T-helper 2 cell treated with Interferon-gamma antibody and Interleukin-4, amounts not matched to agents 100 ng/mL and 5 ng/mL, for 36 hours (primary cell): ENCODE results near the gene ADAM12. TPM values are rescaled to one million over a fixed set of nuclear protein-coding genes. Genes with fewer than 3 reads are reported as not detected.

Source experiments
- intact Hi-C: fragments of 100-400 bp; cut with micrococcal nuclease; formaldehyde crosslinking; loops from one replicate; pipeline ENCODE4 v1.15.1; 2023
- total RNA-seq: library from RNA; stranded (reverse); gene quantifications from 2 replicates; pipeline ENCODE4 v1.2.3, GENCODE V29; 2022

The ADAM12 gene, protein sequence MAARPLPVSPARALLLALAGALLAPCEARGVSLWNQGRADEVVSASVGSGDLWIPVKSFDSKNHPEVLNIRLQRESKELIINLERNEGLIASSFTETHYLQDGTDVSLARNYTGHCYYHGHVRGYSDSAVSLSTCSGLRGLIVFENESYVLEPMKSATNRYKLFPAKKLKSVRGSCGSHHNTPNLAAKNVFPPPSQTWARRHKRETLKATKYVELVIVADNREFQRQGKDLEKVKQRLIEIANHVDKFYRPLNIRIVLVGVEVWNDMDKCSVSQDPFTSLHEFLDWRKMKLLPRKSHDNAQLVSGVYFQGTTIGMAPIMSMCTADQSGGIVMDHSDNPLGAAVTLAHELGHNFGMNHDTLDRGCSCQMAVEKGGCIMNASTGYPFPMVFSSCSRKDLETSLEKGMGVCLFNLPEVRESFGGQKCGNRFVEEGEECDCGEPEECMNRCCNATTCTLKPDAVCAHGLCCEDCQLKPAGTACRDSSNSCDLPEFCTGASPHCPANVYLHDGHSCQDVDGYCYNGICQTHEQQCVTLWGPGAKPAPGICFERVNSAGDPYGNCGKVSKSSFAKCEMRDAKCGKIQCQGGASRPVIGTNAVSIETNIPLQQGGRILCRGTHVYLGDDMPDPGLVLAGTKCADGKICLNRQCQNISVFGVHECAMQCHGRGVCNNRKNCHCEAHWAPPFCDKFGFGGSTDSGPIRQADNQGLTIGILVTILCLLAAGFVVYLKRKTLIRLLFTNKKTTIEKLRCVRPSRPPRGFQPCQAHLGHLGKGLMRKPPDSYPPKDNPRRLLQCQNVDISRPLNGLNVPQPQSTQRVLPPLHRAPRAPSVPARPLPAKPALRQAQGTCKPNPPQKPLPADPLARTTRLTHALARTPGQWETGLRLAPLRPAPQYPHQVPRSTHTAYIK
- total RNA-seq: 0.14 TPM in 1 of 2 replicates, not detected in the other

DNA sequence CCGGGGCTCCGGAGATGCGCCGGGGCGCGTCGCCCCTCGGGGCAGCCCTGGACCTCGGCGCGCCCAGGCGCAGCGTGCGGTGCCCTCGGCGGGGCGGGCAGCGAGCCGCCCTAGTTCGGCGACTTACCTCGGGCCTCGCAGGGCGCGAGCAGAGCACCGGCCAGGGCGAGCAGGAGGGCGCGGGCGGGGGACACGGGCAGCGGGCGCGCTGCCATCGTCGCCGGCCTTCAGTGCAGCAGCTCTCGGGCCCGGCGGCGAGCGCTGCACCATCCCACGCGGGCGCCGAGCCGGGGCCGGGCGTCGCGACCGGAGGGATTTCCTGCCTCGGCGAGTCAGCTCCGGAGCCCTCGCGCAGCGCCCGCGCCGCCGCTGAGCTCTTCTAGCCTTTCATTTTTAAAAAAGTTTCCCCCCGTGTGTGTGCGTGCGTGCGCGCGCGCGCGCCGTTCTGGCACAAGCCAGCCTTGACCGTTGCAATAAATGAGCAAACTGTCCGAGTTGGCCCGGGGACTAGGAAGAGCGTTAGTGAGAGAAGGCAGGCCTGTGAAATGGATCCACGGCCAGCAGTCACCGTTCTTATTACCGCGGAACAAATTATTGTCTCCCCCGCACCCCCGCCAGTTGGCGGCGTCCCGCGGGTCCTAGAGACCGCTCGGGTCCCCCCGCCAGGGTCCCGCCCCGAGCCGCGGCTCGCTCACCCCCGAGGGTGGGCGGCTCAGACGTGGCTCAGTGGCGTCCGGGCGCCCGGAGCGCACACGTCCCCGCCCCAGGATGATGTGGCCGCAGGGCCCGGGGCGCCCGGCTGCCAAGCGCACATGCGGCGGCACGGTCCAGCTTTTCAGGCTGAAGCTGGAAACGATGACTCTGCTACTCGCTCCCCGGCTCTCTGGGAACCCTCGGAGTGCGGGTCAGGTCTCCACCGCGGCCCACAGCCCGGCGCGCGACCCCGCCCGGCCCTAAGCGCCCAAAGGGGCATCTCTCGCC lies at the start of gene ADAM12:
Gene ADAM12, minus strand, starts transcription at position 547 of the 981 bp plus-strand sequence. Its CDS starts 332 bp downstream, at position 215.
- intact Hi-C loops: loop anchor here (10.0 kb wide), 1 partner anchor 403 kb away; no protein-coding TSS in a partner anchor

- intact Hi-C loops: no loop called here
Observed at GRCh38 chr10:126437635-126438406, 49.5 kb upstream of the ADAM12 start.

GRCh38 chr10:126434235-126434634 lies 46.0 kb upstream of the ADAM12 start:
- intact Hi-C loops: no loop called here

GRCh38 chr10:126433351-126433750 lies 45.1 kb upstream of the ADAM12 start:
- intact Hi-C loops: no loop called here

DNA sequence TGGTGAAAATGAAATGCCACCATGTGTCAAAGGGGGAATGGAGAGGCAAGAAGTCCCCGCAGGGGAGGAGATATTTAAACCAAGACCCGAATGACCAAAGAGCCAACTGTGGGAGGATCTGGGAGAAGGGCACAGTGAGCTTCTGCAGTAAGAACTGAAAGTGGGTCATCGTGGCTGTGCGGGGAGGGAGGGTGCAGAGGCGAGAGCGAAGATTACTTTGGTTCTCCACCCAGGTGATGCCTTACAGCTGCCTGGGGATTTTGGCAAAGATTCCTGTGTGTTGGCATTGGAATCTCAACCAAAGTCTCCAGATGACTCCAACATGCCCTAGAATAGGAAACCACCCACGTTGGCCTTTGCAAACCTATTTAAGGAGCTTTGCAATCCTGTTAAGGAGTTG lies 44.2 kb upstream of the ADAM12 start:
- intact Hi-C loops: no loop called here

- intact Hi-C loops: no loop called here
Observed at GRCh38 chr10:126431816-126432215, 43.5 kb upstream of the ADAM12 start.

GRCh38 chr10:126430512-126430911 lies 42.2 kb upstream of the ADAM12 start:
- intact Hi-C loops: no loop called here

- intact Hi-C loops: no loop called here
Observed at GRCh38 chr10:126429275-126429674, 41.0 kb upstream of the ADAM12 start.

DNA sequence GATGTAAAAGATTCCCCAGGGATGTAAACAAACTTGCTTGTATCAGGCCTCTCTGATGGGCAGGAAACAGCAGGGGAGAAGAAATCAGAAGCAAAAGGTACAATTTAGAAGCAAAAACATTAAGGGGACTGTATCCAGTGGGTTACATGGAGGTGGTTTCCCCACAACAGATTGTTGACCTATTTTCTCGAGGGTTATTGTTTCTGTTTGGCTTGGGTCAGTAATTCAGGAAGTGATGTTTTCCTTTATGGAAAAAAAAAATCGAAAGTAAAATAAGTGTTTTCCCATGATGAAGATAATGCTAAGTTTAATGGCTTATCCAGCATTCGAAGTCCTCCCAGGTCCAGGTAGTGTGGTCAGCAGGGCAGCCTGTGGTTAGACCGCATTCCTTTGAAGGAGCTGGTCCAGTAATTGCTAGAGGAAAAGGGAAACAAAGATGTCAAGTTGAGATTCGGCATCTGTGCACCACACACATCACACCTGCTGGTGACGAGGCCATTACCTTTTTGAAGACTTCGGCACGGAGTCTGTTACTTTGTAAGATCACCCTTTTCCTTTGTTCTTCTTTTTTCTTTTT lies 37.3 kb upstream of the ADAM12 start:
- intact Hi-C loops: no loop called here

DNA sequence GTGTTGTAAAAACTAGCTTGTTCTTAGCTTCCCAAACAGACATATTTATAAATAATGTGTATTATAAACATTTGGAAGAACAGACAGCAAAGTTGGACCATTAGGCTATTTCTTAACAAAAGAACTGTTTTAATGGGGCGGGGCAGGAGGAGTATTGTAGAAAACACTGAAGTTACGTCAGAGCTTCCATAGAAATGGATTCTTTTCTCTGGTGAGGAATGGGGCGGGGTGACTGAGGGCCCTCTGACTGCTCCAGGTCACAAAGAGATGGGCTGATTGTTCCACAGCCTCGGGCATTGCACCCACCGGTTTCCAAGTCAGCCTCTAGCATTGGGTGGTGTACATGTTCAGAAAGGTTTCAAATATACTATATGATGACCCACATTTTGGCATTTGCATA lies 36.8 kb upstream of the ADAM12 start:
- intact Hi-C loops: no loop called here

GRCh38 chr10:126423732-126424491 lies 35.6 kb upstream of the ADAM12 start:
- intact Hi-C loops: no loop called here

DNA sequence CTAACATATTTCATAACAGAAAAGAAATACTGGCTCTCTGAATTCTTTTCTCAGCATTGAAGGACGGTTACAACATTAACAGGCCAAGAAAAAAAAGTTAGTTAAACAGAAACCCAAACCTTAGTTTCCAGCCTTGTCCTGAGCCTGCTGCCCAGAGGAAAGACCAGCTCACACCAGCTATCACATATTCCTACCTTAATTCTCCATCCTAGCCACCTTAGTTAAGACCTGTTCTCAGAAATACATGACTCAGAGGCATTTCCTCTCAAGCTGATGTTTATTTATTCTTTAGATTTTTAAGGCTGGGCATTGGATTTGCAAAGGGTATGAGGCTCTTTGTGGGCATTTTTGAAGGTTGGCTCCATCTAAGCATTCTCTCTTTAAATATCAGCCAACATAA lies 34.3 kb upstream of the ADAM12 start:
- intact Hi-C loops: no loop called here

GRCh38 chr10:126421756-126422256 lies 33.5 kb upstream of the ADAM12 start:
- intact Hi-C loops: no loop called here

DNA sequence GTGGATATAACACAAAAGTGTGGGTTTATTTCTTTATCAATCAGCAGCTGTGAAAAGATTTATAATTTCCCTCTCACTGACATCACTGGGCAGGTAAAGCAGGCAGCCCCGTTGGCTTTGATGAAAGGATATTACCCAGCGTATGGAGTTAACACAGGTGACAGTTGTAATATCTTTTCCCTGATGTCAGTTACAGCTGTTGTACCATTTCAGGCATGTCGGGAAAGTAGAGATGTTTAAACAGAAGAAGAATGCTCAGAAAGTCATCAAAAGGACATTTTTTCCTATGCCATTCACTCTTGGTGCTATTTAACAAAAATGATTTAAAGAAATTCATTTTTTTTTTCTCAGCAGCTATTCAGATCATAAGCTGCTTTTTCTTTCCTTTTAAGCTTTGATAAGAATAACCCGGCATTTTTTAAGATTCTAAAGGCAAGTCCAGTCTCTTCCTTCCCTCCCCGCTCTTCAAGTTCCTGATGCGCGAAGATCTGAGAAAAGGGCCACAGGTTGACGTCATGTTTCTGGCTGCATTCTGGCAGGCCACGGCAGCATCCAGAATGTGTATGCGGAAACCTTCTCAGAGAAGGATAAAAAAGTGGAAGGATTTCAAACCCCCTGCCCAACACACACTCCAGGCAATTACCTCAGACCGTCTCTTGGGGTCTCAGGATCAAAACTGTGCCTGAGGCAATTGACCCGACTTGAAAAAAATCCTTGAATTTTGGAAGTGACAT lies 32.5 kb upstream of the ADAM12 start:
- intact Hi-C loops: no loop called here

GRCh38 chr10:126417220-126417825 lies 29.0 kb upstream of the ADAM12 start:
- intact Hi-C loops: no loop called here

DNA sequence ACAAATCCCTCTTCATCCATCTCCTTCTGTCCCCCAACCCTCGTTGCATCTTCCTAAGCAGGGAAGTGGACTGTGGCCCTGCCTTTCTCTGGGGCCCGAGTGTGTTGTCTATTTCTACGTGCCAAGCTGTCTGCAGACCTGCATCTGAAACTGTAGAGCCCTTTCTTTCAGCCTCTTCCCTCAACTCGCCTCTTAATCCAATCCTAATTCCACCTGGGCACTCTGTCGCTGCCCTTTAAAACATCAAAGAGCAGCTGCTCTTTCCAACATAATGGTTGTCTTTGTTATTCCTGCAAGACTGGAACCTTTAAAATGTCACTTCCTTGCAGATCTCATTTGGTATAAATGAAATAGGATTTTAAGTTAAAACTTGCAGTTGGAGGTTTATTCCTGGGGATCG lies 21.5 kb upstream of the ADAM12 start:
- intact Hi-C loops: no loop called here

DNA sequence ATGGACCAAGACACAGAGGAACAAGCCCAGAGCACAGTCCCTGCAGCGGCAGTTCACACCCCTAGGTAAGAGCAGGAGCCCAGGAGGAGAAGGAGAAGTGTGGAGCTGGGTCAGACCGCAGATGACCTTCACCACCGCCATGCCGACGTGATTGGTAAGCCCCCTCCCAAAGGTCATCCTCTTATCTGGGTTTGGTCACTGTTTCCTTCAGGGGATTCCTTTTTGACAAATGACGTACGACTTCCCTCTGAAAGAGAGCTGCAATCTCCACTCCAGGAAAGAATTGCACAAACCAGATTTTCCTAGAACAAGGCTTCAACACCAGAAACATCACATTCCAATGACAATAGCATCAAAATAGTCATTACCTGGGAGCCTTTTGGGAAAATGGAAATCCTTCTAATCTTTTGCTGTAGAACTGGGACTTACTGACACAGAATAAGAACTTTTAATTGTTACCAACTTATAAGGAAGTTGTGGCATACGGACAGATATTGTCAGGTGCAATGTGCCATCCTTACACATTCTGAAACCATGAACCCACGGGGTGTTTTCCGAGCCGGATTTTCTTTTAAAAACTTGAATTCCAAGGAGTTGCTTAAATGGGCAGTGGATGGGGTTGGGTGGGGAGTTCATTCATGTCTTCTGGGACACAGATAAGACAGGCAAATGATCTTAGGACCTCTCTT lies 20.8 kb upstream of the ADAM12 start:
- intact Hi-C loops: no loop called here
